ENCODE data around the gene GCG.

The GCG gene

DNA sequence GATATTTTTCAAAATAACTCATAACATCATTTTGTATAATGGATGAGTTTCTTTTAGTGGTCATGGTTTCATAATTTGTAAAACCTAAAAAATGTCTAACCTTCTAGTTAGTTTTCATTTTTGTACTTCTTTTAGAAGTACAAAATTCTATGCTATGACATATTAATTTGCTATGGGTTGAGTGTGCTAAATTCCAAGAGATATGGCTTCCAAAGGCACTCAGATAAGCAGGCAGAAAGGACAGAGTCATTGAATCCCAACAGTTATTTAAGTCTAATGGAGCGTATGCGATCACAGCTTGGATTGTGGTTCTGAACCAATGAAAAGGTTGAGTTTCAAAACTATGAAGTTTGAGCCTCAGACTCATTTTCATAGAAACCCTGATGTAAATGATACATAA is 37.0 kb downstream of the GCG start:
- Histone ChIP-seq H3K36me3 (ENCODE audit: control insufficient read depth, insufficient read depth, low read length, severe bottlenecking) (no peaks in the 10 kb centered on the region), H3K4me3 (ENCODE audit: low read length) (no peak overlapping the region), H3K27me3 (replicated peaks; ENCODE audit: control insufficient read depth, insufficient read depth, low read length) (no peaks in the 10 kb centered on the region), H3K9ac (ENCODE audit: low read length) (no peak overlapping the region), H3K4me1 (ENCODE audit: control insufficient read depth, insufficient read depth, low read length) (peaks cover 45% of the 10 kb centered on the region), H3K9me3 (ENCODE audit: control insufficient read depth, low read length) (peaks cover 13% of the 10 kb centered on the region)
- no peak for DNase-seq (ENCODE audit: low read depth)

DNA sequence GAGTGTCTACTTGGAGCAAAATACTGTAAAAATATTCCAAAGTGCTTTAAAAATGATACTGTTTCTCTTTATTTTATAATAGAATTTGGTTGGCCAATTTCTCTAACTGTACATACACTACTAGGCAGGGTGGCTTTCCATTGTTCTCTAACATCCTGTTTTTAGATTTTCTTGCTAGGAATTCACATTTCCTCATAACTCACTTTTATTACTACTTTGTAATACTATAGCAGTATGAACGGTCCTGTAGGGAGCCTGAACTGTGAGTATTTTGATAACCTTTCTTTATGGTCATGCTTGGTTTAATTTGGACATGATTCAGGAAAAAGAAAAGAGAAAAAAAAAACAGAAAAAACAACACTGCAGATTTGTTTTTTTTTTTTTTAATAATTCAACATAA is 37.8 kb downstream of the GCG start:
- H3K27me3 ChIP-seq (replicated peaks; ENCODE audit: control insufficient read depth, insufficient read depth, low read length), result no peaks in the 10 kb centered on the region
- no peak overlapping the region for H3K9ac ChIP-seq (ENCODE audit: low read length)
- H3K4me3 ChIP-seq (ENCODE audit: low read length), result no peak overlapping the region
- H3K36me3 ChIP-seq (ENCODE audit: control insufficient read depth, insufficient read depth, low read length, severe bottlenecking), result no peaks in the 10 kb centered on the region
- DNase-seq (ENCODE audit: low read depth), result peak; percentile 22
- peaks cover 13% of the 10 kb centered on the region for H3K9me3 ChIP-seq (ENCODE audit: control insufficient read depth, low read length)
- H3K4me1 ChIP-seq (ENCODE audit: control insufficient read depth, insufficient read depth, low read length), result peaks cover 45% of the 10 kb centered on the region

DNA sequence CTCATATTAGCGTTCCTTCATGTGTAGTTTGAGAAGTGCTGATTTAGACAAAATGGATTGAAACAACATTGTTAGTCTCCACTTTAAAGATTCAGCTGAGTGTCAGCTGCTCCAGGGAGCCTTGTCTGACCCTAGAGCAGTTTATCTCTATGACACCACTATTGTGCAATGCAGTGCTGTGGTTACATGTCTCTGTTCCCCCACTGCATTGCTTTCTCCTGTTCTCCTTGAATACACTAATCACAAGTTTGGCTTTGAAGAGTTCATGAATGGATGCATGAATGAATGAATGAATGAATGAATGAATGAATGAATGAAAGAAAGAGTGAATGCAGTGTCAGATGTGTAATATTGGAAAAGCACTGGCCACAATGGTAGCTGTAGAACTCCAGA is 38.3 kb downstream of the GCG start:
- Histone ChIP-seq H3K4me3 (ENCODE audit: low read length) (no peak overlapping the region), H3K9ac (ENCODE audit: low read length) (no peak overlapping the region), H3K9me3 (ENCODE audit: control insufficient read depth, low read length) (peaks cover 13% of the 10 kb centered on the region), H3K27me3 (replicated peaks; ENCODE audit: control insufficient read depth, insufficient read depth, low read length) (no peaks in the 10 kb centered on the region), H3K36me3 (ENCODE audit: control insufficient read depth, insufficient read depth, low read length, severe bottlenecking) (no peaks in the 10 kb centered on the region), H3K4me1 (ENCODE audit: control insufficient read depth, insufficient read depth, low read length) (peaks cover 41% of the 10 kb centered on the region)
- DNase-seq (ENCODE audit: low read depth), result peak; percentile 69

DNA sequence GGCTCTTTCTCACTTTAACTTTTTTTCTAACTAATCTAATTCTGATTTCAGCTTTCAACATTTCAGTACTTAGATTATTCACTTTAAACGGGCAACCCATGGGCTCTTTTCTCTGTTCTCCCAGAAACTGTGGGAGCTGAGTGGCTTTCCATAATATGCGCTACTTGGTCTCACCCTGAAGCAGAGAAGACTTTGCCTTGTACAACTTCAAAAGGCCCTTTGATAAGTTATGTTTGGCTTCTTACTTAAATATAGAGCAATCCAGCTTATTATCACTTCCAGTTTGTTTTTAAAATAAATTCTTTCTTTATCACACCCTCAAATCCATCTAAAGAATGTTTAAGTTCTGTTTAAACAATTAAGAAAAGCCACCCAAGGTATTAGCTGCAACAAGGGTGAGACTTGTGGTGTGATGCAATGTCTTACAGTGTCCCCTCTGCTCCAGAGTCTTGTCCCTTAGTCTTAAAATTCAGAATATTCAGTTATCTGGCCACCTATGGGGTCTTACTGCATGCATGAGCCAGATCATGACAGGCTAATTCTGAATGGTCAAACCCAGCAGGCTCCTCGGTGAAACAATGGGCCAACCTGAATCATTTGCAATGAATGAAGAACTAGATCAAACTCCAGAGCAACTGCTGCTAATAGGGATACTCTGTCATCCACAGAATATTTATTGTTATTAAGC is 38.8 kb downstream of the GCG start:
- H3K4me1 ChIP-seq (ENCODE audit: control insufficient read depth, insufficient read depth, low read length), result peaks cover 35% of the 10 kb centered on the region
- H3K36me3 ChIP-seq (ENCODE audit: control insufficient read depth, insufficient read depth, low read length, severe bottlenecking), result no peaks in the 10 kb centered on the region
- peaks cover 13% of the 10 kb centered on the region for H3K9me3 ChIP-seq (ENCODE audit: control insufficient read depth, low read length)
- DNase-seq (ENCODE audit: low read depth), result no peak
- no peak overlapping the region for H3K9ac ChIP-seq (ENCODE audit: low read length)
- H3K4me3 ChIP-seq (ENCODE audit: low read length), result no peak overlapping the region
- H3K27me3 ChIP-seq (replicated peaks; ENCODE audit: control insufficient read depth, insufficient read depth, low read length), result no peaks in the 10 kb centered on the region

DNA sequence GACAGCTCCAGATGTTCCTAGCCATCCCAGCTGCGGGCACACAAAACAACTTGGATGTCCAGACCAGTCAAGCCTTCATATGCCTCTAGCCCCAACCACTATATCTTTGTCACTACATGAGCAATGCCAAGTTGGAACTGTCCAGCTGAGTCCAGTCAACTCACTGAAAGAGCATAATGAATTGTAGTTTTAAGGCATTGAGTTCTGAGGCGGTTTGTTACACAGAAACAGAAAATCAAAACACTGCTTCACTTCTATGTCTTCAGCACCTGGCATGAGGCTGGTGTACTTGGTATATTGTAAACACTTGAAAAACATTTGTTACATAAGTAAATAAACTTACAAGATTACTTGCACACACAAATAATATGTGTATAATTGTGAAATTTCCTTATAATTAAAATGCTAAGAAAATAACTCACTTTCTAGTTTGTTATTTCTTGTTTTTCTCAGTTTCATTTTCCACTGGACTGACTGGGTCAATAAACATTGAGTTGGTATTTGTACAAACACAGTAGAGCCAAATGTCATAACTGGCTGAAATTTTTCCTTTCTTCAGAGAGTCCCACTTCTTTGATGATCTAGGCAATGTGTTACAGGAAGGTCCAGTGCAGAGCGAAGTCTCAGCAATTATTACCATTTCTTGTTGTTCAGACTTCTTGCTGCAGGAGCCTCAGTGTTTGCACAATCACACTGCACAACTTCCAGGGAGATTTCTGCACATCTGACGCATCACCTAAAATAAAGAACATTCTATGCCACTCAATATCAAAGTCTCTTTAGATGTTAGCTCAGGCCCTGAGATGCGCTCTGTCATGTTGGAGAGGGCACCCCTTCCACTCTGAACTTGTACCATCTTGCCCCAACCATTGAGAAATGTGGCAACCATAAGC is 39.8 kb downstream of the GCG start:
- no peaks in the 10 kb centered on the region for H3K27me3 ChIP-seq (replicated peaks; ENCODE audit: control insufficient read depth, insufficient read depth, low read length)
- no peaks in the 10 kb centered on the region for H3K36me3 ChIP-seq (ENCODE audit: control insufficient read depth, insufficient read depth, low read length, severe bottlenecking)
- no peak overlapping the region for H3K9ac ChIP-seq (ENCODE audit: low read length)
- peaks cover 28% of the 10 kb centered on the region for H3K4me1 ChIP-seq (ENCODE audit: control insufficient read depth, insufficient read depth, low read length)
- DNase-seq (ENCODE audit: low read depth), result no peak
- H3K4me3 ChIP-seq (ENCODE audit: low read length), result no peak overlapping the region
- H3K9me3 ChIP-seq (ENCODE audit: control insufficient read depth, low read length), result peaks cover 13% of the 10 kb centered on the region

DNA sequence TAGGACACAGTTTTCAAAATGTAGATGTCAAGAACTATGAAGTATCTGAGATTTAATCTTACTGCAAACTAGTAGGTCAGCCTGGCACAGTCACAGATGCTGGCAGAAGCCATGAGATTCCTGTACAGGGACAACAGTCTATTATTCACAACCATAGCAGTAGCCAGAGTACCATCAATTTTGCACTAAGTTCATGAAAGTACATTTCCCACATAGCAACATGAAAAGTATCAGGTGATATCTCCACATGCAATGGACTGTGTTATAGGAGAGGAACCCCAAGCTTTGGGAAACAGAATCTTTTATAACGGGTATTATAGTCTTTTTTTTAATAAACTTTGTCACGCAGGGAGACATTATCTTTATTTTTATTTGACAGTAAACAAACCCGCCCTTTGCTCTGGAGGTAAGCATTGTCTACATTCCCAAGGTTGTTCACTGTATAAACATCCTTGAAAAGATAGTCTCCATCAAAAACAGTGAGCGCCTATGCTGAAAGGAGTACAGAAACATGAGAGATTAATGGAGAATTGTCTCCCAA is 44.6 kb downstream of the GCG start:
- H3K9ac ChIP-seq (ENCODE audit: low read length), result no peak overlapping the region
- no peaks in the 10 kb centered on the region for H3K27me3 ChIP-seq (replicated peaks; ENCODE audit: control insufficient read depth, insufficient read depth, low read length)
- H3K9me3 ChIP-seq (ENCODE audit: control insufficient read depth, low read length), result no peaks in the 10 kb centered on the region
- no peak for DNase-seq (ENCODE audit: low read depth)
- H3K4me3 ChIP-seq (ENCODE audit: low read length), result no peak overlapping the region
- H3K4me1 ChIP-seq (ENCODE audit: control insufficient read depth, insufficient read depth, low read length), result peaks cover 23% of the 10 kb centered on the region
- H3K36me3 ChIP-seq (ENCODE audit: control insufficient read depth, insufficient read depth, low read length, severe bottlenecking), result no peaks in the 10 kb centered on the region

DNA sequence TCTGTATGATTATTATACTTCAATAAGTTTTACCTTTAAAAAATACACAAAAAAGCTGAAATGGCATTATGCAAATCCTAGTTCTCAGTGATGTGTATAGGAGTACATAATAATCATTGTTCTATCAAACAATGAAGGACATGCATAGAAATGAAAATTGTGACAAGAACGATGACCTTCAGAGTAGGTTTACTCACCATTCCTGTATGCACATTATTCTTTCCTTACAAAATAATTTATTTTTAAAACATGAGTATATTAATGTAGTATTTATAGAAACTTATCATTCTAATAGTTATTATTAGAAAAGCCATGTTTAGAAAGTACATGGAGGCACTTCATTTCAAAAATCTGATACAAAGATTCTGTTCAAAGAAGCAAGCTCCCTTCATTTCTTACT is 45.3 kb downstream of the GCG start:
- H3K27me3 ChIP-seq (replicated peaks; ENCODE audit: control insufficient read depth, insufficient read depth, low read length), result no peaks in the 10 kb centered on the region
- no peak overlapping the region for H3K9ac ChIP-seq (ENCODE audit: low read length)
- H3K9me3 ChIP-seq (ENCODE audit: control insufficient read depth, low read length), result no peaks in the 10 kb centered on the region
- no peak for DNase-seq (ENCODE audit: low read depth)
- no peak overlapping the region for H3K4me3 ChIP-seq (ENCODE audit: low read length)
- no peaks in the 10 kb centered on the region for H3K36me3 ChIP-seq (ENCODE audit: control insufficient read depth, insufficient read depth, low read length, severe bottlenecking)
- H3K4me1 ChIP-seq (ENCODE audit: control insufficient read depth, insufficient read depth, low read length), result peaks cover 16% of the 10 kb centered on the region

DNA sequence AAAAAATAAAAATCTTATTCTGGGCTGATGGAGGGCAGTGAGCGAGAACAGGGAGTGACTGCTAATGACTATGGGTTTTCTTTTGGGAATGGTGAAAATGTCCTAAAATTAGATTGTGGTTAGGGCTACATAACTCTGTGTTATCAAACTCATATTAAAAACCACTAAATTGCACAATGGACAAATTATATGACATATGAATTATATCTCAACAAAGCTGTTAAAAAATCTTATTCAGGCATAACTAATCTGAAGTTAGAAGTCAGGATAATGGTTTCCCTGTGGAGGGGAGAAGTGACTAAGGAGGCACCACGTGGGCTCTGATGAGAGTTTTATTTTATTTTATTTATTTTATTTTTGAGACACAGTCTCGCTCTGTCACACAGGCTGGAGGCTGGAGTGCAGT is 45.9 kb downstream of the GCG start:
- Histone ChIP-seq H3K36me3 (ENCODE audit: control insufficient read depth, insufficient read depth, low read length, severe bottlenecking) (no peaks in the 10 kb centered on the region), H3K4me3 (ENCODE audit: low read length) (no peak overlapping the region), H3K4me1 (ENCODE audit: control insufficient read depth, insufficient read depth, low read length) (peaks cover 14% of the 10 kb centered on the region), H3K27me3 (replicated peaks; ENCODE audit: control insufficient read depth, insufficient read depth, low read length) (no peaks in the 10 kb centered on the region), H3K9me3 (ENCODE audit: control insufficient read depth, low read length) (no peaks in the 10 kb centered on the region), H3K9ac (ENCODE audit: low read length) (no peak overlapping the region)
- no peak for DNase-seq (ENCODE audit: low read depth)

DNA sequence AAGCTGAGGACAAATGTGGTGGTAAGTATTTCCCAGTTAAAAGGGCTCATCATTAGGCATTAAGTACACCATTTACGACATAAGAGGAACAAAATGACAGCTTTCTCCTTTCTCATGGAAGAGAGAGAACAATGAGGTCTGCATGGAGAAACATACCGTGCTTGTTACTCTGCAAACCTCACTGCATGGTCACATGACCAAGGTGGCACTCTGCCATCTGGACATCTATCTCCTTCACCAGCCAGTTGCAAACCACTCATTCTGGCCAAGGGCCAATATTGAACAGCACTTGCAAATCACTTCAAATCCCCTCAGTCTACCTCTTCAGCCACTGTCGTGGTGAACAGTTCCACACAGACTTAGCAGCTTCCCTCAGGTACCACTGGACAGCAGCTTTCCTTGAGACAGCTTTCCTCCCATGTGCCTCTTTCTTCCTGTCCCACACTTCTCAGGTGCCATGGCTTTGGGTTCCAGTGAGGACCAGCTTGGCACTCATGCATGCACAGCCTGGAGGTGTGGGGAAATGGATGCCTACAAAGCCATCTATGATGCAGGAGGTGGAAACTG is 48.5 kb downstream of the GCG start:
- no peak for DNase-seq (ENCODE audit: low read depth)
- H3K9me3 ChIP-seq (ENCODE audit: control insufficient read depth, low read length), result no peaks in the 10 kb centered on the region
- H3K9ac ChIP-seq (ENCODE audit: low read length), result no peak overlapping the region
- no peaks in the 10 kb centered on the region for H3K27me3 ChIP-seq (replicated peaks; ENCODE audit: control insufficient read depth, insufficient read depth, low read length)
- peaks cover 14% of the 10 kb centered on the region for H3K4me1 ChIP-seq (ENCODE audit: control insufficient read depth, insufficient read depth, low read length)
- H3K36me3 ChIP-seq (ENCODE audit: control insufficient read depth, insufficient read depth, low read length, severe bottlenecking), result no peaks in the 10 kb centered on the region
- no peak overlapping the region for H3K4me3 ChIP-seq (ENCODE audit: low read length)

DNA sequence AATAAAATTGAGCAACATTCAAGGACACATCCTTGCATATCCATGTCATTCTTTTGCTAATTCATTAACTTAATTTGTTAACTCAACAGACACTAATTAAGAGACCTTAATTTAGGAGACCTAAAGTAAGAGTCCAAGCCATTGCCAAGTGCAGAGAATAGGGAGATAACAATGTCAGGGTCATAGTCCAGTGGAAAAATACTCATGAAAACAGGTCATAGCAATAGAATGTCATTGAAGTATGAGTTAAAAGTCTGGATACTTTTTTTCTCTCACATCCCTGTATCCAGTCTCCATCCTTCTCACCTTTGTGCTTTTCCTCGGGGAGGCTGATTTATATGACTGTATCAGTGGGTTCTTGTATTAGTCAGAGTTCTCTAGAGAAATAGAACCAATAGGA is 51.5 kb downstream of the GCG start:
- Histone ChIP-seq H3K4me1 (ENCODE audit: control insufficient read depth, insufficient read depth, low read length) (peaks cover under 1% of the 10 kb centered on the region), H3K27me3 (replicated peaks; ENCODE audit: control insufficient read depth, insufficient read depth, low read length) (no peaks in the 10 kb centered on the region), H3K9me3 (ENCODE audit: control insufficient read depth, low read length) (no peaks in the 10 kb centered on the region), H3K36me3 (ENCODE audit: control insufficient read depth, insufficient read depth, low read length, severe bottlenecking) (no peaks in the 10 kb centered on the region), H3K9ac (ENCODE audit: low read length) (no peak overlapping the region), H3K4me3 (ENCODE audit: low read length) (no peak overlapping the region)
- DNase-seq (ENCODE audit: low read depth), result no peak

DNA sequence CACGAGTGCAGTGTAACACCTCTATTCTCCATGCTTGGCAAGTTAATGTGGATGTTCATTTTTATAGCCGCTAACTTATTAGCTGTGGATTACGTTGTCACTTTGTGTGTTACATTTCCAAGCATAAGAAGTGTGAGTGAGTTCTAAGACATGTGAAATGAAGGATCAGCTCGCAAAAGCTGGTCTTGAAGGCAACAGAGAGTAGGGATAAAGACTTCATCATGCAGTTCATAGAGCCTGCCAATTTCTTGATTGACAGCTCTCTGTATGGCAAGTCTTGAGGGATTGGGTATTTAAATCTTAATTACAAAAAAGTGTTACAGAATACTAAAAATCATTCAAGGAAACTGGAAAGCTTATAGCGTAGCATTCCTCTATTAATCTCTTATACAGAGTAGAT is 52.2 kb downstream of the GCG start:
- Histone ChIP-seq H3K4me1 (ENCODE audit: control insufficient read depth, insufficient read depth, low read length) (no peaks in the 10 kb centered on the region), H3K4me3 (ENCODE audit: low read length) (no peak overlapping the region), H3K9me3 (ENCODE audit: control insufficient read depth, low read length) (no peaks in the 10 kb centered on the region), H3K9ac (ENCODE audit: low read length) (no peak overlapping the region), H3K27me3 (replicated peaks; ENCODE audit: control insufficient read depth, insufficient read depth, low read length) (no peaks in the 10 kb centered on the region), H3K36me3 (ENCODE audit: control insufficient read depth, insufficient read depth, low read length, severe bottlenecking) (no peaks in the 10 kb centered on the region)
- no peak for DNase-seq (ENCODE audit: low read depth)

Data from adipocyte (in vitro differentiated cells).